SU-DHL-6 (cell line): ENCODE results near the gene ST6GALNAC4.

Experiments used
- H2AFZ ChIP-seq: fragments of 200-600 bp; sonication (generic); 2 replicates; pipeline ENCODE4 v1.6.1; 2014; ENCODE audit warnings: low read depth, mild to moderate bottlenecking, moderate library complexity, mixed read lengths, antibody characterized with exemption, low read length; ENCODE audit not compliant: severe bottlenecking
- H3F3A ChIP-seq: fragments of 200-600 bp; shearing (Covaris generic); 2 replicates; pipeline ENCODE4 v1.6.0; 2016; ENCODE audit warnings: antibody characterized with exemption, mild to moderate bottlenecking; ENCODE audit not compliant: insufficient read depth
- H3K27ac ChIP-seq: fragments of 200-600 bp; sonication (generic); 2 replicates; pipeline ENCODE4 v1.5.1; 2016; ENCODE audit warnings: low read depth, mild to moderate bottlenecking, low read length, moderate library complexity, mixed read lengths
- H3K27me3 ChIP-seq: fragments of 200-600 bp; sonication (generic), shearing (Covaris generic); 2 replicates; pipeline ENCODE4 v1.6.0; 2014; ENCODE audit warnings: mild to moderate bottlenecking, low read length
- H3K36me3 ChIP-seq: fragments of 200-600 bp; sonication (generic); 2 replicates; pipeline ENCODE4 v1.6.1; 2014; ENCODE audit warnings: mild to moderate bottlenecking, low read length, mixed read lengths
- H3K4me2 ChIP-seq: fragments of 300-600, 200-600 bp; shearing (Covaris generic), sonication (generic); 2 replicates; pipeline ENCODE4 v1.6.0; 2014; ENCODE audit warnings: low read length, low read depth, mild to moderate bottlenecking; ENCODE audit not compliant: poor library complexity, severe bottlenecking
- H3K4me3 ChIP-seq: fragments of 200-600 bp; sonication (generic); 2 replicates; pipeline ENCODE4 v1.5.1; 2014; ENCODE audit warnings: antibody characterized with exemption, low read length, mild to moderate bottlenecking, mixed read lengths; ENCODE audit not compliant: insufficient read depth, poor library complexity, severe bottlenecking
- H3K79me2 ChIP-seq: fragments of 200-600 bp; sonication (generic); 2 replicates; pipeline ENCODE4 v1.6.1; 2014; ENCODE audit warnings: mild to moderate bottlenecking, low read length, moderate library complexity; ENCODE audit not compliant: insufficient read depth
- H3K9ac ChIP-seq: fragments of 200-600 bp; sonication (generic); 2 replicates; pipeline ENCODE4 v1.7.0; 2014; ENCODE audit warnings: mild to moderate bottlenecking, low read length
- H3K9me2 ChIP-seq: fragments of 200-600 bp; sonication (generic); replicated peaks from 2 replicates; pipeline ENCODE4 v1.6.1; 2014; ENCODE audit warnings: low read length; ENCODE audit not compliant: insufficient read depth
- H3K9me3 ChIP-seq: fragments of 200-600 bp; sonication (generic); 2 replicates; pipeline ENCODE4 v1.6.1; 2014; ENCODE audit warnings: low read length, mixed read lengths; ENCODE audit not compliant: insufficient read depth
- H4K20me1 ChIP-seq: fragments of 200-600 bp; sonication (generic); 2 replicates; pipeline ENCODE4 v1.6.1; 2014; ENCODE audit warnings: low read depth, mild to moderate bottlenecking, antibody characterized with exemption, low read length, moderate library complexity, mixed read lengths
- CTCF ChIP-seq: fragments of 200-600 bp; sonication (generic); IDR thresholded peaks from one replicate; pipeline ENCODE4 v1.5.1; 2017; ENCODE audit warnings: antibody characterized with exemption, mild to moderate bottlenecking, low read length, moderate library complexity; ENCODE audit not compliant: insufficient read depth, poor library complexity, severe bottlenecking
- EZH2phosphoT487 ChIP-seq: fragments of 200-600 bp; sonication (generic), shearing (Covaris generic); conservative IDR thresholded peaks from 2 replicates; pipeline ENCODE4 v1.6.1; 2018; ENCODE audit warnings: mild to moderate bottlenecking, antibody characterized with exemption, low read length, moderate library complexity, mixed read lengths

ST6GALNAC4 gene

GRCh38 chr9:127945942-127946341 is 29.1 kb upstream of the ST6GALNAC4 start:
- Histone ChIP-seq H3K4me2 (no peak overlapping the region), H3K27me3 (no peaks in the 10 kb centered on the region), H3K79me2 (peaks cover 27% of the 10 kb centered on the region), H3F3A (peaks cover 14% of the 10 kb centered on the region), H3K9ac (no peak overlapping the region), H2AFZ (no peak overlapping the region), H3K9me3 (no peaks in the 10 kb centered on the region), H3K9me2 (no peaks in the 10 kb centered on the region), H3K27ac (no peak overlapping the region), H4K20me1 (no peaks in the 10 kb centered on the region; the same call in 1 of the 2 replicates), H3K4me3 (no peak overlapping the region), H3K36me3 (peaks cover 12% of the 10 kb centered on the region)
- TF ChIP-seq CTCF (no peak), EZH2phosphoT487 (no peak)

- H3K4me2 ChIP-seq: no peak overlapping the region
- TF ChIP-seq EZH2phosphoT487: no peak
- no peak for TF ChIP-seq CTCF
- H3K9ac ChIP-seq: no peak overlapping the region
- H4K20me1 ChIP-seq: no peaks in the 10 kb centered on the region; the same call in 1 of the 2 replicates
- H3K4me3 ChIP-seq: no peak overlapping the region
- H3F3A ChIP-seq: peaks cover 20% of the 10 kb centered on the region
- no peak overlapping the region for H3K27ac ChIP-seq
- H3K79me2 ChIP-seq: peaks cover 21% of the 10 kb centered on the region
- H3K36me3 ChIP-seq: peaks cover 12% of the 10 kb centered on the region
- no peaks in the 10 kb centered on the region for H3K27me3 ChIP-seq
- H3K9me3 ChIP-seq: no peaks in the 10 kb centered on the region
- H3K9me2 ChIP-seq: no peaks in the 10 kb centered on the region
- H2AFZ ChIP-seq: no peak overlapping the region
Measured at GRCh38 chr9:127945338-127945737, 28.5 kb upstream of the ST6GALNAC4 start.

GRCh38 chr9:127944586-127945218 is 27.9 kb upstream of the ST6GALNAC4 start:
- peaks cover 15% of the 10 kb centered on the region for H3K36me3 ChIP-seq
- peaks cover 27% of the 10 kb centered on the region for H3F3A ChIP-seq

More at GRCh38 chr9:127944586-127945218, 27.9 kb upstream of the ST6GALNAC4 start:
- no peak overlapping the region for H3K4me3 ChIP-seq
- no peaks in the 10 kb centered on the region for H3K9me3 ChIP-seq
- H3K27ac ChIP-seq: no peak overlapping the region
- no peaks in the 10 kb centered on the region for H3K27me3 ChIP-seq
- no peak overlapping the region for H2AFZ ChIP-seq
- H4K20me1 ChIP-seq: no peaks in the 10 kb centered on the region; the same call in 1 of the 2 replicates
- H3K79me2 ChIP-seq: peaks cover 15% of the 10 kb centered on the region
- H3K9me2 ChIP-seq: no peaks in the 10 kb centered on the region
- no peak overlapping the region for H3K9ac ChIP-seq
- TF ChIP-seq CTCF (no peak), EZH2phosphoT487 (no peak)
- H3K4me2 ChIP-seq: no peak overlapping the region
